ENCODE data around the gene CCDC178.
"Not testable (repeated sequence)": the region's sequence is repeated elsewhere in the genome, so short reads cannot be mapped to it uniquely, and the experiment has no call there.

CCDC178 gene

DNA sequence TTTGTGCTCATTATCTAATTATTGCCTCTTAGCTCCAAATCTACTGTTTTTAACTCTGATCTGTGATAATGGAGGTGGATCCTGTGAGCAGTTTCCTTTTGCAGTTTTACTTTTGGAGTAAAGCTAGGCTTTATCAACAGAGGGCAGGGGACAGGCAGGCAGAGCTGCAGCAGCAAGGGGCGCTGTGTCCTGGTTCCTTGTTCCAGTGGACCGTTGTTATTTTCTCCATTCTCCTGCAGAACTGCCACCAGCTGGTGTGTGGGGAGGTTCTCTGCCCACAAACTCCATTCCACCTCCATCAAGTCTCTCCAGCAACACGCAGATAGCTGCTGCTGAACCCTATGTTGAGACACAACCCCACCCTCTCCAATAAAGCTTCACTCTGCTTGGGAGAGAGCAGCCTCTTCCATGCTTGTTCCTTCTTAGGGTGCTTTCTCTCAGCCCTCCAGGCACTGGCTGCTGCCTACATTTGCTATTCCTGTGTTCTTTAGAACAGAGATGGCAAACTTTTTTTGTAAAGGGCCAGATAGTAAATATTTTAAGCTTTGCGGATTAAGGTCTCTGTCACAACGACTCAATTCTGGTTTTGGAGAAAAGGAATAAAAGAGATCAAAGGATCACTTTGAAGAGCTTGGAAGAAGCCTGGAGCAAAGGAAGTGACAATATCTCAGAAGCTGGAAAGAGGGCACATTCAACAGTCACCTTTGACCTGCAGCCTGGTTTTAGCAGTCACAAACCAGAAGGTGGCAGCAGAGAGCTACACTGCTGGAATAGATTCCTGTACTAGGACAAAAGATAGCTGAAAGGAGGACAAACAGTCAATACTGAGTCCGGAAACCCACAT lies 208.8 kb downstream of the CCDC178 start:
- in situ Hi-C loops (cut with HindIII; ENCODE audit: low sequenced_read_pairs) = no loop called here

DNA sequence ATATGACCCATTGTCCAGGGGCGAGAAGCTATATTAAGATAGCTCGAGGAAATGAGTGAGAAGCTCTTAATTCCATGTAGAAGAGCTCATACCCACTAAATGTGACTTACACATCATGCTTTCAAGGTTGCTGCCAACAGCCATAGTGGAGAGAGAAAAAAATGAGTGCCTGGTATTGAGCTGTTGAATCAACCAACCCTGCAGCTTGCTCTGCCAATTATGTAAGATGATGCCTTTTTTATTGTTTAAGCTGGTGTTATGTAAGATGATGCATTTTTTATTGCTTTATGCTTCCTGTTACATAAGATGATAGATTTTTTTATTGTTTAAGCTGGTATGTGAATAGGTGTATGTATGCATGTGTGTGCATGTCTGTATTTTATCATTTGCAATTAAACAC lies 228.2 kb downstream of the CCDC178 start:
- in situ Hi-C loops (cut with HindIII; ENCODE audit: low sequenced_read_pairs) = no loop called here

GRCh38 chr18:33210575-33211189 lies 229.8 kb downstream of the CCDC178 start:
- in situ Hi-C loops (cut with HindIII; ENCODE audit: low sequenced_read_pairs) = no loop called here

- in situ Hi-C loops (cut with HindIII; ENCODE audit: low sequenced_read_pairs) = no loop called here
Measured at GRCh38 chr18:33205777-33206176, 234.7 kb downstream of the CCDC178 start.

- in situ Hi-C loops (cut with HindIII; ENCODE audit: low sequenced_read_pairs) = no loop called here
Measured at GRCh38 chr18:33201509-33201926, 239.0 kb downstream of the CCDC178 start.

DNA sequence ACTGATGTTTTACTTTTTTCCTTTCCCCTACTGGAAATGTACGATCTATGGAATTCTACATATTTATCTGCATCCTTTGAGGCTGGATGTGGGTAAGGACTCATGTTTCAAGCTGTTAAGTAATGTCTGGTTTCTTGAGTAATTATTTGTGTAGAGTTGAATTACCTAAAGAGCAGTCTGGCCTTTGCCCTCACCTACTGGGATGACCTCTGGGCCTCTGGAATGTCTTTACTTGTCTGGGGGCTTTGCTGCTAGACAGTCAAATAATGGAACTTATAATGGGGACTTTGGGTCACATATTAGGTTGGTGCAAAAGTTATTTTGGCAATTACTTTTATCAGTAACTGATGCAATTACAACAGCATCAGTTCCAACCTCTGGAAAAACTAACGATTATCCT lies 244.7 kb downstream of the CCDC178 start:
- in situ Hi-C loops (cut with HindIII; ENCODE audit: low sequenced_read_pairs) = no loop called here

- in situ Hi-C loops (cut with HindIII; ENCODE audit: low sequenced_read_pairs) = no loop called here
Measured at GRCh38 chr18:33194793-33195192, 245.7 kb downstream of the CCDC178 start.

DNA sequence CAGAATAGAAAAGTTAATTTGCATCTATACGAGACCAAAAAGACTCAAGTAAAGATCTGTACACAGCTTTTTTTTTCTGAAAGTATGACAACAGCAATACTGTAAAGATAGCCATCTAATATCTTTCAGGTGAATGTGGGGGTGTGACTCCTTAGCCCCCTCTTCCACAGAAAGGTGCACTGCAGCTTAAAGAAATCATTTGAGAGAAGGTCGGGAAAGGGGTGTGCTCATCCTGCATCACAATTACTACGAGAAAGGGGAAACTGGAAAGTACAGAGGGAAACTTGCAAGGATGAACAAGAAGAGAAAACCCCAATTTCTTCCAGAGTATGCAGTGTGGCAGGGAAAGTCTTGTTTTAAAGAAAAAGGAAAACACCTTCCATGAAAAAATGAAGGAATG lies 255.6 kb downstream of the CCDC178 start:
- in situ Hi-C loops (cut with HindIII; ENCODE audit: low sequenced_read_pairs) = no loop called here

- in situ Hi-C loops (cut with HindIII; ENCODE audit: low sequenced_read_pairs) = no loop called here
Measured at GRCh38 chr18:33184175-33184574, 256.3 kb downstream of the CCDC178 start.

DNA sequence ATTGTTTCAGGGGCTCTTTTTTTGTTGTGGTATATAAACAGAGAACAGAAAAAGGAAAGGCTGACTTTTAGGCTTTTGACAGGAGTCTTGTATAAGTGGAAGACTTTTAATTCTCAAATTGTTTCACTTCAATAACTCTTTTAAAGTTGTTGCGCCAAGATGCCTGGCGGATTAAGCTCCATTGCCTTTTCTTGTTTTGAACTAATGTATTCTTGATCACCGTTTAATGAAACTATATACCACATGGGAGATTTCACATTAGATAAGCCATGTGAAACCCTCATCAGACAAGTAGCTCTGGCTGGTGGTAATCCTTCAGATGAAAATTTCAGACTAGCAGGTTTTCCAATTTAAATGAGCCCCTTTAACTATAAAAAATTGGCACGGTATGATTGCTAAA lies 257.4 kb downstream of the CCDC178 start:
- in situ Hi-C loops (cut with HindIII; ENCODE audit: low sequenced_read_pairs) = no loop called here

DNA sequence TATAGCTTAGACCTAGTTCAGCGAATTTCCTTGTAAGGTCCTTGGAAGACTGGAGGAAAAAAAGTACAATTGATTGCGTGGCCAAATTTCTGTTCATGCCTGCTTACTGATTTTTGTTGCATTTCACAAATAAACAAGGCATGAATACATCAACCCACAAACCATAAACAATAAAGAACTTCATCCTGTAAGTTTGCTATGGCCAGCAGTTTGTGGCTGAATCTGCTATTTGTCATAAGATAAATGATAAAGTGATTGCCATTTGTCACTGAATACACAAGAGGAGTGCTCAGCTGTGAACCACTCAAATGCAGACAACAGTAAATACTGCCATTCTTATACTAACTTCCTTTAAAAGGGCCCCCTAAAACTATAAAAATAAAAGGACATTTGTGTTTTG lies 259.5 kb downstream of the CCDC178 start:
- in situ Hi-C loops (cut with HindIII; ENCODE audit: low sequenced_read_pairs) = no loop called here

DNA sequence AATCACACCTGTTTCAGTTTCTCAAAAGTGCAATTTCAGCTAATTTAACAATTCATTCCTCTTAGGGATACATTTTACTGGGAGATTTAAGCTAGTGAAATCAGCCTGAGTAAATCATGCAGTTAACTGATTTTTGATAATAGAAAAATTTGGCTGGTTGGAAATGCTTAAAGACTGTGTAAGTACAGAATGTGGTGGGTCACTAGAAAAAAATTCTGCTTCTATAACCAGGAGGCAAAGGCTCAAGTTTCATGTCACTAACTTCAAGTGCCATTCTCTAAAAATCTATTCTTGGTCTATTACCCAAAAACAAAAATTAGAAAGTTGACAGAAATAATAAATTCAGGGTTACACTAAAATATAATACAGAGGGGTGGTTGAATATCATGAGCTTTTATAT lies 271.3 kb downstream of the CCDC178 start:
- in situ Hi-C loops (cut with HindIII; ENCODE audit: low sequenced_read_pairs) = no loop called here

GRCh38 chr18:33164121-33164520 lies 276.4 kb downstream of the CCDC178 start:
- in situ Hi-C loops (cut with HindIII; ENCODE audit: low sequenced_read_pairs) = not testable (repeated sequence)

GRCh38 chr18:33161131-33161530 lies 279.4 kb downstream of the CCDC178 start:
- in situ Hi-C loops (cut with HindIII; ENCODE audit: low sequenced_read_pairs) = no loop called here

DNA sequence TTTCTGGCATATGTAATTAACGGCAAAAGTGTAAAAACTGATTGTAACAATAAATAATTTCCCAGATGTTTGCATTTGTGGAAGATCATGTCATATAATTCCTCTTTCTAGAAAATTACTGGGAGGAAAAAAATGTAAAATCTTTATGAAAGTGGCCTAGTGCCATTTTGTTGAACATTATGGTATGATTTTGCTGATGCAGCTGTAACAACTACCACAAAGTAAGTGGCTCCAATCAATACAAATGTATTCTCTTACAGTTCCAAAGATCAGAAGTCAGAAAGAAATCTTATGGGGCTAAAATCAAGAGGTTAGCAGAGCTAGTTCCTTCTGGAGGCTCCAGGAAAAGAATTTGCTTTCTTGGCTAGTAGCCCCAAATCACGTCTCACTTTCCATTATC lies 281.4 kb downstream of the CCDC178 start:
- in situ Hi-C loops (cut with HindIII; ENCODE audit: low sequenced_read_pairs) = no loop called here

- in situ Hi-C loops (cut with HindIII; ENCODE audit: low sequenced_read_pairs) = no loop called here
Measured at GRCh38 chr18:33157893-33158292, 282.6 kb downstream of the CCDC178 start.

- in situ Hi-C loops (cut with HindIII; ENCODE audit: low sequenced_read_pairs) = no loop called here
Measured at GRCh38 chr18:33156906-33157470, 283.5 kb downstream of the CCDC178 start.

GRCh38 chr18:33154049-33154448 lies 286.5 kb downstream of the CCDC178 start:
- in situ Hi-C loops (cut with HindIII; ENCODE audit: low sequenced_read_pairs) = no loop called here

GRCh38 chr18:33152376-33152775 lies 288.1 kb downstream of the CCDC178 start:
- in situ Hi-C loops (cut with HindIII; ENCODE audit: low sequenced_read_pairs) = no loop called here

- in situ Hi-C loops (cut with HindIII; ENCODE audit: low sequenced_read_pairs) = not testable (repeated sequence)
Measured at GRCh38 chr18:33147811-33148210, 292.7 kb downstream of the CCDC178 start.

- in situ Hi-C loops (cut with HindIII; ENCODE audit: low sequenced_read_pairs) = no loop called here
Measured at GRCh38 chr18:33146014-33146413, 294.5 kb downstream of the CCDC178 start.
